Stimulated activated CD8-positive, alpha-beta memory T cell treated with anti-CD3 and anti-CD28 coated beads, Interleukin-2, amount 100 ng/mL, for 1 hour (primary cell): ENCODE data around the gene CEP120.
A peak's percentile ranks its signal among the peaks of the same experiment; 100 is the strongest.
"Not testable (repeated sequence)": the region's sequence is repeated elsewhere in the genome, so short reads cannot be mapped to it uniquely, and the experiment has no call there.

Experiments used
- DNase-seq, 2 donors: peaks; one replicate each; pipeline ENCODE4 v3.0.0-alpha.2; 2020; ENCODE audit warnings: low read depth in 2 of 2

CEP120 gene

DNA sequence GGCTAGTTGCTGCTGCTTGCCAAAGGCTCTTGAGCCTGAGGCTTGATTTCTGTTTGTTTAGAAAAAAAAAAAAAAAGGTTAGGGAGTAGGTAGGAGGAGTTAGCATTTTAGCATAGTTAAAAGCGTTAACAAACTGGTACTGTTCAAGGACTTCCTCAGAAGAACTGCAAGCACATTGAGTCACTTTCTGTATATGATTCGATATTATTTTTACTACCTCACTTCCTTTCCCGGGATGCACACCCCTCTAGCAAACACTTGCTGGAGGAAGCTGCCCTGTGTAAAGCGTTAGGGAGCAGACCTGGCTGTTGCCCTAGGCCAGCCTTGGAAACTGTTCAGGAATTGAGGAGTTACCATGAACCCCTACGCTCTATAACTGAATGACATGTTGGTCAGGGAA, 15.7 kb upstream of the CEP120 start:
- no peak for DNase-seq

DNA sequence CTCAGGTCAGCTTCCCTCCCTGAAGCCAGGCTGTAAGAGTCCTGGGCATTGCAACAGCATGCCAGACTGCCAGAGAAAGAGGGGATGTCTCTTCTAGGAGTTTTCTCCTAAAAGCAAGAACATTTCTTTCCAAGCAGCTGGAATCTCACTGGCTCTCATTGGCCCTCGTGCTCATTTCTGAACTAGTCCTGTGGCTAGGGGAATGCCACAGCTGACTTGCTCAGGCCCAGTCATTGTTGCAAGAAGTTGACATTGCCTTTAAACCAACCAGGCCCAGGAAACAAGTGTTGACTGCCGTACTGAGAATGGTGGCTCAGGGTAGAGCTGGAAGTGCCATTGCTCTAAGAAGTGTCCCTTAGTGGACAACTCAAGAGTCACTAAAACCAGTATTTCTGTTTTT, 15.0 kb upstream of the CEP120 start:
- DNase-seq: no peak

DNA sequence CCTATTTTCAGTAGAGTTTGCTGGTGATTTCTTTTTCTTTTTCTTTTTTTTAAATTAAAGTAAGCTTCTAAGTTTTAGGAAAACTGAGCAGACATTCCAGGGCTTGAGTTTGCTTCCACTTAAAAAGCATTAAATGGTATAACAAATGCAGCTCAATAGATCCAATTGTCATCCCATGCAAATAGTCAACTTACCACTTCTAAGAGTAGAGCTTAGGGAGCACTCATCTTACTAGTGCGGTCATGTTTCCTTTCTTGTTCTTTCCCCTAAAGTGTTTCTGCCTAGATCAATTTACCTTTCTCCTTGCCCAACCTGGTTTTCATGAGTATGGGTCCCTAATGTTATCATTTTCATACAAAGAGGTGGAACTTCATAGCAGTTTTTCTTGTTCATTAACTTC, 13.0 kb upstream of the CEP120 start:
- DNase-seq: no peak

DNA sequence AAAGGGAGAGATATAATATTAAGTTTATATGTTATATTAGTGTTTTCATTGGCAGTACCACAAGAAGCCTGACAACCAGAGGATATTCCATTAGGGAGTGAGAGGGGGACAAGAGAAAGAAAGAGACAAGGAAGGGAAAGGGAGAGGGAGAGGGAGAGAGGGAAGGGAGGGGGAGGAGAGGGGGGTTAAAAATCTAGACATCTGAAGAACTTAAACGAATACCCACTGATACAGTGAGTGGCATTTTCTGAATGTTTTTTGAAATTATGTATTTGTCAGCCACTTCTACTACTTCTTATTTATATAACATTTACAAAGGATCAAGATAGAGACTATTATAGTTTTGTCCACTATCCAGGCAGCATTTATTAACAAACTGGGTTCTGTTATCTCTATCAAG, 11.6 kb upstream of the CEP120 start:
- DNase-seq: no peak

DNA sequence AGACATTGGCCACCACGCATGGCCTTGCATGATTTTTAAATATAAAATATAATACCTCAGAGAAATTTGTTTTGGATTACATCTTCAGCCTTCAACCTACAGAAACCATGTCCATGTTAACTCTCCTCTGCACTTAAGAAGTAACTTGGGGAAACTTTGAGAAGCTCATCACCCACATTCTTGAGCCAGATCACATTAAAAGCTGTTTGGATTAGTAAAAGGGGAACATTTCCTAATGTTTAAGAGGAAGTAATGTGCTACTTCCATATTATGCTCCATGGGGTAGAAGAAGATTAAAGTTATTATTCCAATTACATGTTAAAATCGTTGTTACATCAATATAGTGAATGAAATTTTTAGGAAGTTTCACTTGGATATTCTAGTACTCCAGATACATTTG, 10.4 kb upstream of the CEP120 start:
- no peak for DNase-seq

DNA sequence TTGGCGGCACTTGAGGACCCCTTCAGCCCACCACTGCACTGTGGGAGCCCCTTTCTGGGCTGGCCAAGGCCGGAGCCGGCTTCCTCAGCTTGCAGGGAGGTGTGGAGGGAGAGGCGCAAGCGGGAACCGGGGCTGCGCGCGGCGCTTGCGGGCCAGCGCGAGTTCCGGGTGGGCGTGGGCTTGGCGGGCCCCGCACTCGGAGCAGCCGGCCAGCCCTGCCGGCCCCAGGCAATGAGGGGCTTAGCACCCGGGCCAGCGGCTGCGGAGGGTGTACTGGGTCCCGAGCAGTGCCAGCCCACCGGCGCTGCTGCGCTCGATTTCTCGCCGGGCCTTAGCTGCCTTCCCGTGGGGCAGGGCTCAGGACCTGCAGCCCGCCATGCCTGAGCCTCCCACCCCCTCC, 7.2 kb upstream of the CEP120 start:
- DNase-seq: not testable (repeated sequence)

DNA sequence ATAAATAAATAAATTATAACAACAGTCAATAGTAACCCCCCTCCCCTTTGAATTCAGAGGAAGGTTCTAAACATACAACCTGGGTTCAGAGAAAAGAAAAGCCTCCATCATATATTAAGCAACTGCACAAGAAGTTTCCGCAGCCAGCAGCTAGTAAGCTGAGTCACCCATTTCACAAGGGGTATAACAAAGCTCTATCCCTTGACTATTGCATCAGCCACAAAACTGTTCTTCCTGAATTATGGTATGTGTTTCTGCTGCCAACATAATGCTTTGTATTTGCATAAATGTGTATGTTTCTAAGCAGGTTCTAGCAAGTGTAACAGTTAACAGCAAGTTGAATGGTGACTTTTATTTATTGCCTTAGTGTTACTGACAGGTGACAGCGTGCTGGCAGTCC, 6.8 kb upstream of the CEP120 start:
- no peak for DNase-seq

DNA sequence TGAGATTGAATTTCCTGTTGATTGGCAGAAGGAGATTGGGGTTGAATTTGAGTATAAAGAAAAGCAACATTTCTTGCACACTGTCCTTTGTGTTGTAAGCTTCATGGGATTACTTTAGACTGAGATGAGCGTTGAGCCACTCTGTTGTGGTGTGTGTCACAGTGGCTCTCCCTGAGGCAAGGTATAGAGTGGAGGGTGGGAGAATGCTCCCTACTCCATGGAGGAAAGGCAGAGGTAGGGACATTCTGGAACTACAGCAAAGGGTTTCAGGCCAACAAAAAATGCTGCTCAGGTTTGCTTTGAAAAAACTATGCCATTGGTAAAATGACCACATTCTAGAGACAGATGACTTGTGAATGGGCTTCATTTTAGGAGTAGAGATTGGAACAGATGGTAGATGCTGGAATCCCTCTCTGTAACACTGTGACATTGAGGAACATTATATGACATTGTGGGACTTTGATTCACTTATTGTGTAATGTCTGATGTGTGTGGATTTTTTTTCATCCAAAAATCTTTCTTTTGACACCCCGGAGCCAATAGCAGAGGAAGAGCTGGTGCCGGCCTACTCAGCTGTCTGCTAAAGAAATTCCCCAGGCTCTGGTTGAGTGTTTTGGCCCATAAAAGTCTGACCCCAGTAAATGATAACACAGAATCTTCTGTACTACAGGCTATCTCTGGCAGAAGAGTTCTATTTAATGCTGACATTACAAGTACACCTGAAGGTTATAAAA, 6.2 kb upstream of the CEP120 start:
- no peak for DNase-seq

DNA sequence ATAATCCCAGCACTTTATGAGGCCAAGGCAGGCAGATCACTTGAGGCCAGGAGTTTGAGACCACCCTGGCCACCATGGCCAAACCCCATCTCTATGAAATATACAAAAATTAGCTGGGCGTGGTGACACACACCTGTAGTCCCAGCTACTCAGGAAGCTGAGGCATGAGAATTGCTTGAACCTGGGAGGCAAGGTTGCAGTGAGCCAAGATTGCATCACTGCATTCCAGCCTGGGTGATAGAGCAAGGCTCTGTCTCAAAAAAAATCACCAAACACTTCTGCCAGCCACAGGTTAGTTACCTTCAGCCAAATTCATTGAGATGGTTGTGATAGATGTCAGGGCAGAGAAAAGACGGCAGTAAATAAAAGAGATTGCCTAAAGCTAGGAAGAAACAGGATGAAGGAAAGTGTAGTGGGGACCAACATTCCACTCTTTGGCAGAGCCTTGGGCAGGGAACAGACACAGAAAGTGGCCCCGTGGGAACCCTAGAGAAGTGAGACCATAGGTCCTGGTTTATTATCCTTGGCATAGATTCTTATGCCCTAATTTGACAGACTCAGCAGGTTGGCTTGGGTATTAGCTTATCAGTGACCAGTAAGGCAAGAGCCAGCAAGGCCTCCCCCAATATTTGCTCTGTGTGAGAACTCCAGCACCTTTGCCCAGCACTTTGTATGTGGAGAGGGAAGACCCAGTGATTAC, 5.5 kb upstream of the CEP120 start:
- no peak for DNase-seq

DNA sequence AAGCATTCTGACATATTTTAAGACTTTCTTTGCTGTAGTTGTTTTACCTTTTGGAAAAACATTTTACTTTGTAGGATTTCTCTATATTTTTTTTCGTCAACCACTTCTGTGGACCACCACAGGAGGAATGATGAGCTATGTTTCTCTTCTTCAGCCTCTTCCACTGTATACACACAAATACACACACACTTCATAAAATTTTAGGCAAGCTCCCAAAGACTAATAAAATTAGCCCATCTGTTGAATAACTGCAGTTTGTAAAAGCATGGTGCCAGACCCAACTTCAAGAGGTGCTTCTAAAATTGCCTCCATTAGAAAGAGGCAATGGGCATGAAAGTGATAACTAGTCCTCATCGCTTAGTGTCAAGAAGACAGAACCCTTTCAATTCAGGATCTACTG, 4.1 kb upstream of the CEP120 start:
- DNase-seq: no peak

DNA sequence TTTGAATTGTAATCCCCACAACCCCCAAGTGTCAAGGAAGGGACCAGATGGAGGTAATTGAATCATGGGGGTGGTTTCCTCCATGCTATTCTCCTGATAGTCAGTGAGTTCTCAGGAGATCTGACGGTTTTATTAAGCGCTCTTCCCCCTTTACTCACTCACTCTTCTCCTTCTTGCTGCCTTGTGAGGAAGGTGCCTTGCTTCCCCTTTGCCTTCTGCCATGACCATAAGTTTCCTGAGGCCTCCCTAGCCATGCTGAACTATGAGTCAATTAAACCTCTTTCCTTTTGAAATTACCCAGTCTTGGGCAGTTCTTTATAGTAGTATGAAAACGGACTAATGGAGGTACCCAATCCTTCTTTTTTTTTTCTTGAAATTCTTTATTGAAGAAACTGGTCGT, 2.2 kb upstream of the CEP120 start:
- no peak for DNase-seq

DNA sequence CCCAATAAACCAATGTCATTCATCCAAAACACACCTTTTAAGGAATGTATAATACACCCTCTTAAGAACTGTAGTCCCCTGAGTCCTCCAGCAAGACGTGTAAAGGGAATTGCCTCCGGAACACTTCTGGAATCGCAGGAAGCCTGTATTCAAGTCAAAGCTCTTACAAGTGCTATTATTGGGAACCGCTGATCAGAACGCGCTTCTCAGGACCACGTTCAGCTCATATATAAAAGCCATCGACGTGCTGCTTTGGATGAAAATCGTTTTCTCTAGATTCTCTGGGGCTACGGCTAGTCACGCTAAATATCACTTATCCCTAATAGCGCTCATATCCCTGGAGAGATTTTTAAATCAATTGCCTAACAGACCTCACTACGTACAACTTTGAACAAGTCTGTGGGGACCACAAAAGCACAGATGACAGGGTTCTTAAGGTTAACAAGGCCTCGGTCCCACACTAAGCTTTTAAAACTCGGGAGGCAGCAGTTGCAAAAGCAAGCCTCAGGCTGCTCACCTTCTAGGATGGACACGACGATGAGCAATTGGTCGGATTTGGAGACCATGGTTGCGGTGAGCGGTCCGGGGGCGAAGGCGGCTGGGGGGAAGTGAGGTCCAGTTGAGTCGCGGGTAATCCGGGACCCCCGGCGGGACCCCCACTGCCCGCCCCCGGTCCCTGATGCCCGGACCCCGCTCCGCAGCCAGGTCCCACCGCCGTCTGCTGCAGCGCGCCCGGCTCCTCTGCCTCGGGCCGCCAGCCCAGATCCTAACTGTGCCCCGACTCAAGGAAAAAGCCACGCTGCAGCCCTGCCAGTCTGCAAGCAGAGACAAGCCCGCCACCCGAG, 548 bp downstream of the CEP120 start:
- peak in 1 of 2 donors; percentile 2 for DNase-seq

DNA sequence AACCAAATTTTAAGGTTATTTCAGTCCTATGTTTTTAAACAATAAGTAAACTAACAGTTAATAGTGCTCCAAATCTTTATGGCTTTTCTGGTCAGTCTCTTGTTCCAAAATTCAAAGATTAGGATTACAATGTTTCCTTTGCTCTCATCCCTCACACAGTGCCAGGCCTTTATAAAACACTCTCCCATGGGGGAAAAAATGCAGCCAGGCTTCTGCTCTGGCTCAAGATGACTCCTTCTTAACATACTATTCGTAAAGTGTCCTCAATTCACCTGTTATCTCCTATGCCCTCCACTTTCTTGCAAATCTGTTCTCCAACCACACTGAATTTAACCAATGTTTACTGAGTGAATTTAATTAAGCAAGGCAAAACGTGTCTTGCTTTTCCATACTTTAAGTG, 1.4 kb downstream of the CEP120 start:
- no peak for DNase-seq

DNA sequence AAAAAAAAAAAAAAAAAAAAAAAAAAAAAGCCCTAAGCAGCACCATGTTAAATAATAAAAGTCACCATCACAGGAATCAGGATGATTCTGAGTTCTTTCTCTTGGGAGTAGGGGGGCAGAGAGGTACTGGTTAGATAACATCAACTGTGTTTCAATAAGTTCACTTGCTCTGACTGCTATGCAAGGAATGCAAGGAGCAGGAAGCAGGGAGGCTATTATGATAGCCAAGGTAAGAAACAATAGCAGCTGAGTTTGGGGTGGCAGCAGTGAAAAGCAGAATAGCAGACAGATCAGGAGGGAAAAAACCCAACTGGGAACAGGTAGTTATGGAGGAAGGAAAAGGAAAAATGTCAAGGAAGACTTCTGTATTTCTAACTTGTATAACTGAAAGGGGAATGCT, 8.2 kb downstream of the CEP120 start:
- DNase-seq: no peak

DNA sequence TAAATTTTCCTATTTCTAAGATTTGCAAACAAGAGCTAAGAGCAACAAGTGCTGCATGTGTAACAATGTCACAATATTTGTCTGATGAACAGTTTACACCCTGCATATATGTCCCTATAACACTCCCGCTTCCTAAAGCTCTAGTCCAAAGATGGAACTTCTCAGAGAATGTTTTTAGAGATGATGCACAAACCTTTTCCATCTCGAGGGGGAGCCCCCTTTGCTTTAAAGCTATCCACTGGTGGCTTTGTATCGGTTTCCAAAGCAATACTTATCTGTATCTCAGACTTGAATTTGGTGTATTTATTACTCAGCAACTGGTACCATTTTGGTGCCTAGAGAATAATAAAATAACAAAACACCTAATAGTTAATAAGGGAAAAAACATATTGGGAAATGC, 11.0 kb downstream of the CEP120 start:
- DNase-seq: no peak

DNA sequence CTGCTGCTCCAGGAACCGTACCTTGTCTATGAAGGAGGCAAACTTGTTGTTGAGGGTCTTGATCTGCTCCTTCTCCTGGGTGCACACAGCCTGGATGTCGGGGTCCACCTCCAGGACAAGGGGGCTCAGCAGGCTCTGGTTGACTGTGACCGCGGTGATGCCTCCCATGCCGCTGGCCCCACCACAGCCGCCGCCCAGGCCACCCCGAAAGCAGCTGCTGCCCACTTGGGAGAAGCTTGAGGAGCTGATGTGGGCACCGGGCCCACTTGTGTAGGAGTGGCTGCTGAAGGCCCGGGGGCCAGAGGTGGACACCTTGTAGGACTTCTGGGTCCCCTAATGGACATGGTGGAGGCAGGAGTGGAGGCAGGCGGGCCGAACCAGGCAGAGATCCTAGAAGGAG, 21.2 kb downstream of the CEP120 start:
- not testable (repeated sequence) for DNase-seq

DNA sequence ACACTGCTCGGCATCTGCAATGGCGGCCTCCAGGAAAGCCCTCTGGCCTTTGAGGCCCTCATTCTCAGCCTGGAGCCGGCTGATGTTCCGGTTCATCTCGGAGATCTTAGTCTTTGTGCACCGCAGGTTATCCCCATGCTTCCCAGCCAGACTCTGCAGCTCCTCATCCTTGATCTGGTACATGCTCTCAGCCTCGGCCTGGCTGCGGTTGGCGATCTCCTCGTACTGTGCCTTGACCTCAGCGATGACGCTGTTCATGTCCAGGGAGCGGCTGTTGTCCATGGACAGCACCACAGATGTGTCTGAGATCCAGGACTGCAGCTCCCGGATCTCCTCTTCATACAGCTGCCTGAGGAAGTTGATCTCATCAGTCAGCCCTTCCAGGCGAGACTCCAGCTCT, 21.9 kb downstream of the CEP120 start:
- no peak for DNase-seq

DNA sequence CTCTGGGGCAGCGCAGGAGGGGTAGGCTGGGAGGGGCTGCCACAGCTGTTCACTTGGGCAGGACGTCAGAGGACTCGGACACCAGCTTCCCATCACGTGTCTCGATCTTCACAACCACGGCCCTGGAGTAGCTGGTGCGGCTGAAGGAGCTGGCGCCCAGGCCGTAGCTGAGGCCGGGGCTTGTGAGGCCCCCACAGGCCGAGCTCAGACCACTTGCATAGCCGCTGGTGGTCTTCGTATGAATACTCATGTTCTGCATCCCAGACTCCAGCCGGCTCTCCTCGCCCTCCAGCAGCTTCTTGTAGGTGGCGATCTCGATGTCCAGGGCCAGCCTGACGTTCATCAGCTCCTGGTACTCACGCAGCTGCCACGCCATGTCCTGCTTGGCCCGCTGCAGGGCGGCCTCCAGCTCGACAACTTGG, 22.3 kb downstream of the CEP120 start:
- DNase-seq: not testable (repeated sequence)

DNA sequence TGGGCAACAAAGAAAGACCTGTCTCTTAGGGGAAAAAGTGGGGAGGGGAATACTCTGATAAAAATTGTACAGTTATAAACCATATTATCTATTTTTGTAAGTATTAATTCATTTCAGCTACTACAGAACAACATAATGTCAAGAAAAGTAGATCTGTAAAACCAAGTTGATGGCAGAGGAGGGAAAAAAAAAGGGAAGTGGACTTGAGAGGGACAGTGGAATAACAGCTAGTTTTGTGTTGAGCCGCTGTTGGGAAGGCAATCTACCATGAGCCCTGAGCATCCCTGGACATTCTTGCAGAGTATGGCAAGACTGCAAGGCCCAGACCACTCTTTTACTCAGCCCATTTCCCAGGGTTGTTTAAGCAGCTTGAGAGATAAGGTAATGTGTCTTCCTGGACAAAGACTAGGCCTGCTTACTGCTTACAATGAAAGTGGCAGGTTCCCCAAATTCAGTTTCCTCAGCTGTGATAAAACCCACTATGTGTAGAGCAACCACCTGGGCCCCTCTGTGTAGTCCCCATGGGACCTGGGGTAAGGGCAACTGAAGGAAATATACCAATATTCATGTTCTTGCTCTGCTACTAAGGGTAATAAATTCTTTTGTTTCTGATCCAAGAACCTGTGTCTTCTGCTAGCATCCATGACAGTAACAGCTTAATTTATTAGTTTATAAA, 25.0 kb downstream of the CEP120 start:
- no peak for DNase-seq

DNA sequence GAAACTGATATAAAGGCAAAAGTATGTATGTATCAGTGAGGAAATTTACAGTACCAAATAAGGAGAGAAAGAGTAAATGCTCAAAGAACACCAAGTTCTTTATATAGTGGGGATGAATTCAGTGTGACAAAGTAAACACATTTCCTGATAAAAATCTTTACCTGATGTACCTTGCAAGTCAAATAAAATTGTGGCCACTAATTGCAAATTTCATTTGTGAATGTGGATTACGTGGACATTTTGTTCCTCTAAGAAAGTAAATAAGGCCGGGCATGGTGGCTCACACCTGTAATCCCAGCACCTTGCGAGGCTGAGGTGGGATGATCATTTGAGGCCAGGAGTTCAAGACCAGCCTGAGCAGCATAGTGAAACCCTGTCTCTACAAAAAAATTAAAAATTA, 25.7 kb downstream of the CEP120 start:
- DNase-seq: no peak

DNA sequence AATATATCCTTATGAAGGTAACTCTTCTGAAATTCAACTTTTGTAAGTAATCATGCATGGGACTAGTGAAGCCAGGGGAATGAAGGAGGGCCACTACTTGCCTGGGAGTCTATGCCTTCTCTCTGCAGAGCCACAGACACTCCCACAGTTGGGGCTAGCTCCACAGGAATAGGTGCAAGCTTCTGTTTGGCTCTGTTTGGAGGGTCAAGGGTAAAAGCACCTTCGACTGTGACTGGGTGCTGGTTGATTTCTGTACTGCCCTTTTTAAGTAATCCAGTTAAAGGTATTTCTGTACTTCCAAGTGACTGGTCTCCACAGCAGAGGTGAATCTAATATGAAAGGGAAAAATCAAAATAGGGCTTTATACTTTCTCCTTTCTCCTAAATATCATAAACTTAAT, 32.2 kb downstream of the CEP120 start:
- no peak for DNase-seq

DNA sequence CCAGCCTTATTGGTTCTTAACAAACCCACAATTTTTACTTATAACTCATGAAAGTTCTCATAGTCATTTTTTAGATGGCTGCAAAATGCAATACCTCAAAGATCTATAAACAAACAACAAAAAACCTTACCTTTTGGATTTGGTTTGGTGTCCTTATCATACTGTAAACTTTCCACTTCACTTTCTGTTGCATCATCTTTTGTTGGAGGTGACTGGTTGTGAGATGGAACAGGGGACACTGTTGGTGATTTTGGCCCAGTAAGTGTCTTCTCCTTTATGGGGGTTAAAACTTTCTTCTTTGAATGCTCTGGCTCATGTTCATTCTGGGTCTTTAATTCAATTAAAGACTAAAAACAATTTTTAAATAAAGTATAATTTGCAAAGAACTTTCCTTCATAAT, 33.4 kb downstream of the CEP120 start:
- DNase-seq: no peak
